Skeletal muscle tissue (tissue), 5 donors: ENCODE measurements around the gene NOTCH3. TPM values are rescaled to one million over a fixed set of nuclear protein-coding genes. Genes with fewer than 3 reads are reported as not detected.

Source experiments
- H3K27ac ChIP-seq: one replicate; pipeline ENCODE4 v1.7.0; 2013; ENCODE audit warnings: mild to moderate bottlenecking, low read depth, low read length, inconsistent platforms
- H3K27me3 ChIP-seq, 3 donors: one replicate each; pipeline ENCODE4 v1.7.0; 2013; ENCODE audit warnings: low read length in 3 of 3; ENCODE audit not compliant: control insufficient read depth in 3 of 3, insufficient read depth in 3 of 3
- H3K36me3 ChIP-seq, 3 donors: one replicate each; pipeline ENCODE4 v1.7.0; 2013; ENCODE audit warnings: low read length in 3 of 3; ENCODE audit not compliant: control insufficient read depth in 3 of 3, insufficient read depth in 3 of 3
- H3K4me1 ChIP-seq, 3 donors: one replicate each; pipeline ENCODE4 v1.7.0; 2013; ENCODE audit warnings: low read length in 3 of 3, mild to moderate bottlenecking in 3 of 3; ENCODE audit not compliant: control insufficient read depth in 3 of 3, insufficient read depth in 3 of 3
- H3K4me3 ChIP-seq, 3 donors: one replicate each; pipeline ENCODE4 v1.7.0; 2013; ENCODE audit warnings: low read length in 3 of 3
- H3K9ac ChIP-seq, 3 donors: one replicate each; pipeline ENCODE4 v1.7.0; 2013; ENCODE audit warnings: low read length in 3 of 3, mild to moderate bottlenecking in 3 of 3, moderate library complexity in 2 of 3, low read depth in 1 of 3
- H3K9me3 ChIP-seq, 3 donors: one replicate each; pipeline ENCODE4 v1.7.0; 2013; ENCODE audit warnings: low read length in 3 of 3; ENCODE audit not compliant: control insufficient read depth in 3 of 3
- small RNA-seq: library from RNA; depleted of rRNA; stranded (forward); fragments of <200 nt; gene quantifications from one replicate; pipeline ENCODE3, GENCODE V24; 2014
- total RNA-seq: library from RNA; depleted of rRNA; stranded (reverse); fragments of >200 nt; gene quantifications from one replicate; pipeline ENCODE4 v1.2.3, GENCODE V29; 2014
- donor health status: Osteomylitis.

Gene NOTCH3
- total RNA-seq, 1 donor from 2014 or later: 77.8 TPM

DNA sequence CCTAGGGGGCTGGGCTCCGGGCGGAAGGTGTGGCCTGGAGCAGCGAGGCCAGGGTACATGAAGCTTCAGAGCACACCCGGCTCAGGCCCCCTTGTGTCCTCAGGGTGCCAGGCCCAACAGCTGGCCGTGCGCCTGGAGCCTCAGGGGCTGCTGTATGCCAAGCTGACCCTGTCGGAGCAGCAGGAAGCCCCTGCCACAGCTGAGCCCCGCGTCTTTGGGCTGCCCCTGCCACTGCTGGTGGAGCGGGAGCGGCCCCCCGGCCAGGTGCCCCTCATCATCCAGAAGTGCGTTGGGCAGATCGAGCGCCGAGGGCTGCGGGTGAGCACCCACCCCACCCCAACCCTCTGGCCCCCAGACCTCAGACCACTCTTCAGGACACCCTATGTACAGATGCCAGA, 90.4 kb downstream of the NOTCH3 start:
- Histone ChIP-seq H3K4me3 (no peak overlapping the region), H3K9me3 (no peaks in the 10 kb centered on the region), H3K36me3 (peaks cover 15 to 26% (median 24%) of the 10 kb centered on the region in 3 donors), H3K27ac (no peak overlapping the region), H3K9ac (no peak overlapping the region), H3K4me1 (peaks cover 5 to 20% (median 17%) of the 10 kb centered on the region in 3 donors), H3K27me3 (peaks cover 0 to 18% (median 12%) of the 10 kb centered on the region in 3 donors)

- H3K9ac ChIP-seq: no peak overlapping the region
- no peaks in the 10 kb centered on the region for H3K9me3 ChIP-seq
- peaks cover 0 to 17% (median 13%) of the 10 kb centered on the region in 3 donors for H3K4me1 ChIP-seq
- H3K27ac ChIP-seq: no peak overlapping the region
- H3K4me3 ChIP-seq: no peak overlapping the region
- H3K27me3 ChIP-seq: peaks cover 0 to 18% (median 12%) of the 10 kb centered on the region in 3 donors
- H3K36me3 ChIP-seq: peaks cover 11 to 24% (median 18%) of the 10 kb centered on the region in 3 donors
These were observed 90.9 kb downstream of the NOTCH3 start for GRCh38 chr19:15109768-15110417.

Small RNA genes within 50 kb of the gene (small RNA-seq; reads per million reads assigned to genes)
- gene MIR6795: not detected
- gene RNU6-782P: not detected

Other genes with a start within 250 kb of the NOTCH3 start
- gene SLC1A6, start 221.1 kb downstream of the NOTCH3 start, total RNA-seq: under 0.01 TPM
- gene CASP14, start 151.5 kb downstream of the NOTCH3 start, total RNA-seq: not detected
- not detected for gene OR1I1, start 118.8 kb downstream of the NOTCH3 start, total RNA-seq
- 7.3 TPM for gene SYDE1, start 93.6 kb downstream of the NOTCH3 start, total RNA-seq
- not detected for gene EPHX3, start 31.5 kb upstream of the NOTCH3 start, total RNA-seq
- 9.4 TPM for gene BRD4, start 131.5 kb upstream of the NOTCH3 start, total RNA-seq
- gene AKAP8, start 178.8 kb upstream of the NOTCH3 start, total RNA-seq: 13.6 TPM
- 39.1 TPM for gene AKAP8L, start 218.0 kb upstream of the NOTCH3 start, total RNA-seq
- 3.7 TPM for gene WIZ, start 249.0 kb upstream of the NOTCH3 start, total RNA-seq